Caco-2 (cell line): ENCODE data around the gene APOBEC3G. TPM values are rescaled to one million over a fixed set of nuclear protein-coding genes. Genes with fewer than 3 reads are reported as not detected.

Source experiments
- BruUV-seq: library from RNA; stranded (reverse); fragments of 400-500 nt; replicated peaks from 2 replicates; lab custom pipeline; 2021; lab: Mats Ljungman, UMichigan
- CTCF ChIA-PET: fragments of 300-600 bp; sonication (Branson Sonifier 250); formaldehyde crosslinking; loops from one replicate; lab custom pipeline; 2022; ENCODE audit warnings: antibody characterized with exemption; lab: Charles Lee
- POLR2A ChIA-PET: fragments of 300-600 bp; sonication (Branson Sonifier 250); formaldehyde crosslinking; loops from one replicate; lab custom pipeline; 2022; ENCODE audit warnings: antibody characterized with exemption; lab: Charles Lee
- DNase-seq, 2 experiments: peaks; one replicate each; pipeline versions ENCODE4 v3.0.0 to v3.0.0-alpha.2; 2020 to 2022
- H3K27me3 ChIP-seq: replicated peaks from 2 replicates; pipeline ENCODE4 v1.6.0; 2011; ENCODE audit warnings: low read length; ENCODE audit not compliant: control insufficient read depth, insufficient read depth
- H3K36me3 ChIP-seq: 2 replicates; pipeline ENCODE4 v1.5.1; 2011; ENCODE audit warnings: low read length; ENCODE audit not compliant: control insufficient read depth, insufficient read depth
- H3K4me1 ChIP-seq: fragments of 250-450 bp; sonication (Bioruptor Pico); 2 replicates; pipeline ENCODE4 v1.5.1; 2020; ENCODE audit warnings: mild to moderate bottlenecking
- H3K4me3 ChIP-seq: 2 replicates; pipeline ENCODE4 v1.5.1; 2011; ENCODE audit warnings: low read depth, mild to moderate bottlenecking, control low read depth, low read length
- H3K9me3 ChIP-seq: fragments of 250-450 bp; sonication (Bioruptor Pico); 2 replicates; pipeline ENCODE4 v1.5.1; 2020; ENCODE audit warnings: mild to moderate bottlenecking, moderate library complexity
- H3K27ac Mint-ChIP-seq: one replicate; pipeline ENCODE4 v1.8.0; 2022; ENCODE audit warnings: mixed read lengths; ENCODE audit not compliant: unreplicated experiment
- H3K27me3 Mint-ChIP-seq: one replicate; pipeline ENCODE4 v1.8.0; 2022; ENCODE audit warnings: mixed read lengths; ENCODE audit not compliant: insufficient read depth, unreplicated experiment
- H3K36me3 Mint-ChIP-seq: one replicate; pipeline ENCODE4 v1.8.0; 2022; ENCODE audit warnings: mild to moderate bottlenecking, mixed read lengths; ENCODE audit not compliant: insufficient read depth, unreplicated experiment
- H3K4me1 Mint-ChIP-seq: one replicate; pipeline ENCODE4 v1.8.0; 2022; ENCODE audit warnings: low read depth, mixed read lengths; ENCODE audit not compliant: unreplicated experiment
- H3K4me3 Mint-ChIP-seq: one replicate; pipeline ENCODE4 v1.8.0; 2022; ENCODE audit warnings: mild to moderate bottlenecking, moderate library complexity, mixed read lengths; ENCODE audit not compliant: unreplicated experiment
- H3K9me3 Mint-ChIP-seq: one replicate; pipeline ENCODE4 v1.8.0; 2022; ENCODE audit warnings: mixed read lengths; ENCODE audit not compliant: unreplicated experiment
- CTCF ChIP-seq, 2 experiments: fragments of 200-600 bp in 1 of 2; IDR thresholded peaks; 1 replicate in 1 of 2; 2 replicates in 1 of 2; pipeline versions ENCODE4 v1.5.1 to v1.8.0; 2011 to 2022; ENCODE audit warnings: antibody characterized with exemption in 1 of 2, control low read depth in 1 of 2, inconsistent platforms in 1 of 2, low read depth in 1 of 2, low read length in 1 of 2, mild to moderate bottlenecking in 1 of 2, moderate library complexity in 1 of 2; ENCODE audit not compliant: insufficient read depth in 1 of 2, severe bottlenecking in 1 of 2, unreplicated experiment in 1 of 2
- intact Hi-C: fragments of 100-400 bp; cut with micrococcal nuclease; formaldehyde crosslinking; loops from one replicate; pipeline ENCODE4 v1.10.0; 2022; ENCODE audit not compliant: unreplicated experiment
- total RNA-seq: library from RNA; stranded (reverse); gene quantifications from 2 replicates; pipeline ENCODE4 v1.2.3, GENCODE V29; 2022

Gene APOBEC3G
- total RNA-seq, 1 experiment from 2014 or later, result 0.73 TPM

- Histone ChIP-seq H3K9me3 (no peaks in the 10 kb centered on the region), H3K36me3 (no peaks in the 10 kb centered on the region), H3K4me3 (no peak overlapping the region), H3K4me1 (no peaks in the 10 kb centered on the region), H3K27me3 (no peaks in the 10 kb centered on the region)
- no peak for TF ChIP-seq CTCF (IDR thresholded peaks at IDR 0.05; ENCODE audit: insufficient read depth in 1 of 2, low read depth in 1 of 2, low read length in 1 of 2, severe bottlenecking in 1 of 2, unreplicated experiment in 1 of 2)
- Mint-ChIP-seq H3K36me3 (no peaks in the 10 kb centered on the region), H3K4me1 (peaks cover 7% of the 10 kb centered on the region), H3K4me3 (no peak overlapping the region), H3K27me3 (no peaks in the 10 kb centered on the region), H3K27ac (no peak overlapping the region), H3K9me3 (no peaks in the 10 kb centered on the region)
- CTCF ChIA-PET, result no interaction called here
- POLR2A ChIA-PET, result no interaction called here
- intact Hi-C loops, result no loop called here
- no TSS peak for BruUV-seq
- no peak for DNase-seq
Observed at GRCh38 chr22:39090426-39091064, 13.5 kb downstream of the APOBEC3G start.

GRCh38 chr22:39091126-39092081 lies 14.3 kb downstream of the APOBEC3G start:
- no TSS peak for BruUV-seq
- H3K36me3 Mint-ChIP-seq, result no peaks in the 10 kb centered on the region
- no peaks in the 10 kb centered on the region for H3K27me3 Mint-ChIP-seq
- TF ChIP-seq CTCF (IDR thresholded peaks at IDR 0.05; ENCODE audit: insufficient read depth in 1 of 2, low read depth in 1 of 2, low read length in 1 of 2, severe bottlenecking in 1 of 2, unreplicated experiment in 1 of 2), result no peak
- intact Hi-C loops, result no loop called here
- Histone ChIP-seq H3K36me3 (no peaks in the 10 kb centered on the region), H3K4me3 (no peak overlapping the region), H3K4me1 (no peaks in the 10 kb centered on the region), H3K9me3 (no peaks in the 10 kb centered on the region), H3K27me3 (no peaks in the 10 kb centered on the region)
- no peak overlapping the region for H3K4me3 Mint-ChIP-seq
- H3K27ac Mint-ChIP-seq, result no peak overlapping the region
- H3K9me3 Mint-ChIP-seq, result no peaks in the 10 kb centered on the region
- peaks cover 7% of the 10 kb centered on the region for H3K4me1 Mint-ChIP-seq
- no peak for DNase-seq
- ChIA-PET CTCF (no interaction called here), POLR2A (no interaction called here)

GRCh38 chr22:39092111-39092862 lies 15.2 kb downstream of the APOBEC3G start:
- ChIA-PET POLR2A (no interaction called here), CTCF (no interaction called here)
- peaks cover 7% of the 10 kb centered on the region for H3K4me1 Mint-ChIP-seq
- H3K27ac Mint-ChIP-seq, result no peak overlapping the region
- no peak for DNase-seq
- no peaks in the 10 kb centered on the region for H3K9me3 Mint-ChIP-seq
- intact Hi-C loops, result no loop called here
- no peaks in the 10 kb centered on the region for H3K36me3 Mint-ChIP-seq
- H3K4me3 Mint-ChIP-seq, result no peak overlapping the region
- no peaks in the 10 kb centered on the region for H3K27me3 ChIP-seq
- H3K4me1 ChIP-seq, result no peaks in the 10 kb centered on the region
- TF ChIP-seq CTCF (IDR thresholded peaks at IDR 0.05; ENCODE audit: insufficient read depth in 1 of 2, low read depth in 1 of 2, low read length in 1 of 2, severe bottlenecking in 1 of 2, unreplicated experiment in 1 of 2), result no peak
- BruUV-seq, result no TSS peak
- no peaks in the 10 kb centered on the region for H3K36me3 ChIP-seq
- no peak overlapping the region for H3K4me3 ChIP-seq
- H3K9me3 ChIP-seq, result no peaks in the 10 kb centered on the region
- no peaks in the 10 kb centered on the region for H3K27me3 Mint-ChIP-seq
